ENCODE data around the gene FHOD3.
"Not testable (repeated sequence)": the region's sequence is repeated elsewhere in the genome, so short reads cannot be mapped to it uniquely, and the experiment has no call there.

The FHOD3 gene

DNA sequence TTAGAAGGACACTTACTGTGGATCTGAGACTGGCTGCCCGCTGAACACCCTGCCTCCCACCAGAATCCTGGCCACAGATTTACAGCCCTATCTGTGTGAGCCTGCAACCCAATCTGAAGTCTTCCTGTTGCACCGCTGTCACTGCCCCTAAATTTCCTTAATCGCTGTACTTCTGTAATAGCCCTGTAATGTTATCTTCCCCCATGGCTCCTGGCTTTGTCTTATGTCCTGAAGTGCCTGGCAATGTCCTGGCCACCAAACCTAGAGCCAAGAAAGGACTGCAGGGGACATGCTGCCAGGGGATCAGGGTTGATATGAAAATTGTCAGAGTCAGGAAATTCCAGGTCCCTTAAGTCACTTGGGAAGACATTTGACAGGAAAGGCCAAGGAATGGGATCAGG is 52.7 kb downstream of the FHOD3 start:
- no peak for DNase-seq (ENCODE audit: low read depth, low spot score)

DNA sequence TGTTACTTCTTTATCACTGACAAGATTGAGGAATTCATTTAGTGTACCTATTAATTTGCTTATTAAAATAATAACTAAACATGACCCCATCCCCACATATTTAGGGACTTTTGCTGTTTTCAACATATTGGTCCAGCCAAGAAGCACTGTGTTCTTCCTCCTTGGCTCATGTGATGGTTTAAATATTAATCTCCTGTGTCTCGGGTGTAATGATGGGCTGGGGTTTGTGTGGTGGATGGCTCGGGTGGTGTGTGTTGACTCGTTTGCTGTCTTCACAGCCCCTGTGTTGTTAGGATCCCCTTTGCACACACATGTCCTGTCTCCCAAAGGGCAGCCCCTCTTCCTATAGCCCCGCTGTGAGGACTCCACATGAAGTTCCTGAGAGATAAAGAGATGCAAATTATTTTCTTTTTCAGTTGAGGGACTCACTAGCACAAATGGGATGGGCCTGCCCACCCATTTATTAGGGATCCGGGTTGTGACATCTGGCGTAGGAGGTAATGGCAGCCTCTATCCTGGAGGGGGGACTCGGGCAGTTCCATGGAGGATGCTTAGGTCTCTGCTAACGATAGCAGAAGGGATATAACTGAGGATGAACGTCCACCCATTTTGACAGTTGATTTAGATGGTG is 53.4 kb downstream of the FHOD3 start:
- no peak for DNase-seq (ENCODE audit: low read depth, low spot score)

DNA sequence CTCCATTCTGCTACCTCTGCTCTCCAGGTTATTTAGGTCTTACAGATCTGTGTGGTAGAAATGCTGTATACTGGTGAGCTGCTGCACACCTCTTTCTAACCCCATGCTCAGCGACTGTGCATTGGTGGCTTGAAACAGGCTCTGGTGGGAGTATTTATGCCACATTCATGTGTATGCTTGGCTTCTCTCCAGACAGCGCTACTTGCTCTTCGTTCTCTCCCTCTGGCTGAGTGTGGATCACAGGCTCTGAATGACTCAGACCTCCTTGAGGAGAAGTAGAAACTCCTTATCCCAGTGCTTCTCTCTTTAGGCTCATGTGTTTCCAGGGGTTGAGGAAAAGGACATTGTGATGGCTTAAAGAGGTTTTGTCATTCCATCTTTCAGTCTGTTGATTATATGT is 54.9 kb downstream of the FHOD3 start:
- no peak for DNase-seq (ENCODE audit: low read depth, low spot score)

DNA sequence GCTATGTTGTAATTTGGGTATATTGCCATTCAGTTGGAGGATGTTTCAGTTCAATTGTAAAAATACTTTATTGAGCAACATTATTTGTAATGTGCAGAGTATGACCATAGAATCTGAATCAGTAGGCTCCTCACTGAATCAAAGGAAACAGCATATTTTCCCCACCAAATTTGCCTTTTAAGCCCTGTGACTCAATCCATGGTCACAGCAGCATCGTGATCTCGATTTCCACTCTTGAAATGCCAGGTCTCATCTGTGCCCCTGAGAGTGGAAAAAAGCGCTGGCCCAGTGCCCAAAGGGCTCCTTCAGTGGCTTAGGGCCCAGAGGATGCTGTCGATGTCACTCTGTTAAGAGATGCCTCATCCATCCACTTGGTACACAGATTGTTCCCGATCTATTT is 57.5 kb downstream of the FHOD3 start:
- no peak for DNase-seq (ENCODE audit: low read depth, low spot score)

DNA sequence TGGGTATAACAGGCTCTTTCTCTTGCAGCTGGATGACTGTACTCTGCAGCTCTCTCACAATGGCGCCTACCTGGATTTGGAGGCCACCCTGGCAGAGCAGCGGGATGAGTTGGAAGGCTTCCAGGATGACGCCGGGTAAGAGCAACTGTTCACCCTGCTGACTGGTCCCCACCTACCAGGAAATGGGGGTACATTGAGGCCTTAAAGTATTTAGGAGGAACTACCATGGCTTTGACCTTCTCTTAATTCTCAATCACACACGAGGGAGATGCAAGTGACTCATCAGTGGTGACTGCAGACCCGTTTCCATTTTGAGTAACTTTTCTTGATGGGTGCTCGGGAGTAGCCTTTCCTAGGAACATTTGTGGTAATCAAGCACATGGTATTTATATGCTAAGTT is 58.0 kb downstream of the FHOD3 start:
- no peak for DNase-seq (ENCODE audit: low read depth, low spot score)

DNA sequence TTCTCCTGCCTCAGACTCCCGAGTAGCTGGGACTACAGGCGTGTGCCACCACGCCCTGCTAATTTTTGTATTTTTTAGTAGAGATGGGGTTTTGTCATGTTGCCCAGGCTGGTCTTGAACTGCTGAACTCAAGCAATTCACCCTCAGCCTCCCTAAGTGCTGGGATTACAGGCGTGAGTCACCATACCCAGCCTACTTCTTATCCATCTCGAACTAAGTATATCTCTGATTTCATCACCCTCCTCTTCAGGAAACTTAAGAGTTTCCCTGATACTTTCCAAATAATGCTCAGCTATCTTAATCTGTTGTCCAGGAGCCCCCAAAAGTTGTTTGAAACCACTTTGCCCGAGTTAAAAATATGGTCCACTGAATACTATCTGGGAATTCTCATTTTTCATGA is 59.2 kb downstream of the FHOD3 start:
- not testable (repeated sequence) for DNase-seq (ENCODE audit: low read depth, low spot score)

DNA sequence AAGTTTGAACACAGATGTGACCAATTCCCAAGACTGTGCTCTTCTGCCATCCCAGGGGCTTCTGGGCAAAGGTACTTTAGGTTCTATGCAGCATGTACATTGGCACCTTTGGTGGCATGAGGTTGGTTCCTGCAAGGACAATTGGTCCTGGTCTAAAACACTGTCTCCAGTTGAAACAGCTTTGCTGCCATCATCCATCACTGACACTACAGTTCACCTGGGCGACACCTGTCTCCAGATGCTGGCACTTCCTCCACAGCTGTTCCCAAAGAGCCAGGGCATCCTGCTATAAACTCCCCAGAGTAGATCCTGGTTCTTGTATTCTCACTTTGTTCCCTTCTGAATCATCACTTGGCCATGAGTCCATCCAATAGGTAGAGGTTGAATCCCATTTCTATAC is 60.6 kb downstream of the FHOD3 start:
- no peak for DNase-seq (ENCODE audit: low read depth, low spot score)

DNA sequence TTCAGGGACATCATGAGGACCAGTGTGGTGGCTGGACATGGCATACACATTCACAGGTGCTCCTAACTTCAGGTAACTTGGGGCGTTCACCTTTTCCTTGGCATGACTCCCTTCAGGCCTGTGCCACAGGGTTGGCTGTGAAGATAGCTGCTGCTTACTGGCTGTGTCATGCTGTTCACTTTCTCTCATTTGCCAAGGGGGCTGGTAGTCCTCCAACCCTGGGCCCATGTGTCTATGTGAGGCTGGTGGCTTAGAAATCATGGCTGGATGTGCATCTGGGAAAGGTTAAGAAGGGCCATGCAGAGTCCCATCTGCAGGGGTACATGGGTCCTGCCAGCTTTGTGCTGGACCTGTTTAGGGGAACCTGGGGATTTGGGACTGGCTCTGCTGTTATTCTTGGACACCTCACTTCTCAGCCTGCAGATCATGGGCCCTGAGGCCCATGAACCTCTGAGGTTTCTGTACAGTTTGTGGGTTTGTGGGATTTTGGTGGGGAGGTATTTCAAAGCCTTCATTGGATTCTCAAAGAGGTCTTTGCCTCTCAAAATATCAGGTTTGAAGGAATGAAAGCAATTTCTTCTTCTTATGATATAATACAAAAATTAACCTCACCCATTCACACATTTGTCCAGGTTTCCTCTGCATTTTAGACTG is 62.9 kb downstream of the FHOD3 start:
- DNase-seq (ENCODE audit: low read depth, low spot score) = no peak

DNA sequence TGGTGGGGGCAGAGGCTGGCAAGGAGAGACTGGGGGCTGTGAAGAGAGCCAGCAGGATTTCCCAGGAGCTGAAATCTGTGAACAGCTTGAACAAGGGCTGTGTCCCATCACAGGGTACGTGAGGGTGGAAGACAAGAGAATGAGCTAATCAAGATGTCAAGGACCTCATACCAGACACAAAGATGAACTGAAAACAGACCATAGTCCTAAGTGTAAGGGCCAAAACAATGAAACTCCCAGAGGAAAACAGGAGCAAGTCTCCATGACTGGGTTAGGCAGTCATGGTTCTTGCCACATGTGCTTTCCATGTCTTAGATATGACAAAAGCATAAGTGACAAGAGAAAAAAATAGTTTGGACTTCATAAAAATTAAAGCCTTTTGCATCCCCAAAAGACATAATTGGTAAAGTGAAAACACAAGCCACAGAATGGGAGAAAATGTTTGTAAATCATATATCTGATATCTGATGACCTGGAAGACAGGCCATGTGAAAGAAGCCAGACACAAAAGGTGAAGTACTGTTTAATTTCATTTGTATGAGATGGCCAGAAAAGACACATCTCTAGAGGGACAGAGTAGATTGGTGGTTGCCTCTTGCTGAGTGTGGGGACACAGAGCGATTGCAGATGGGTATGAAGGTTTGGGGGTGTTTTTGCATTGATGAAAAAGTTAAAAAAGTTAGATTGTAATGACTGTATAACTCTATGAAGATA is 67.6 kb downstream of the FHOD3 start:
- DNase-seq (ENCODE audit: low read depth, low spot score) = no peak

DNA sequence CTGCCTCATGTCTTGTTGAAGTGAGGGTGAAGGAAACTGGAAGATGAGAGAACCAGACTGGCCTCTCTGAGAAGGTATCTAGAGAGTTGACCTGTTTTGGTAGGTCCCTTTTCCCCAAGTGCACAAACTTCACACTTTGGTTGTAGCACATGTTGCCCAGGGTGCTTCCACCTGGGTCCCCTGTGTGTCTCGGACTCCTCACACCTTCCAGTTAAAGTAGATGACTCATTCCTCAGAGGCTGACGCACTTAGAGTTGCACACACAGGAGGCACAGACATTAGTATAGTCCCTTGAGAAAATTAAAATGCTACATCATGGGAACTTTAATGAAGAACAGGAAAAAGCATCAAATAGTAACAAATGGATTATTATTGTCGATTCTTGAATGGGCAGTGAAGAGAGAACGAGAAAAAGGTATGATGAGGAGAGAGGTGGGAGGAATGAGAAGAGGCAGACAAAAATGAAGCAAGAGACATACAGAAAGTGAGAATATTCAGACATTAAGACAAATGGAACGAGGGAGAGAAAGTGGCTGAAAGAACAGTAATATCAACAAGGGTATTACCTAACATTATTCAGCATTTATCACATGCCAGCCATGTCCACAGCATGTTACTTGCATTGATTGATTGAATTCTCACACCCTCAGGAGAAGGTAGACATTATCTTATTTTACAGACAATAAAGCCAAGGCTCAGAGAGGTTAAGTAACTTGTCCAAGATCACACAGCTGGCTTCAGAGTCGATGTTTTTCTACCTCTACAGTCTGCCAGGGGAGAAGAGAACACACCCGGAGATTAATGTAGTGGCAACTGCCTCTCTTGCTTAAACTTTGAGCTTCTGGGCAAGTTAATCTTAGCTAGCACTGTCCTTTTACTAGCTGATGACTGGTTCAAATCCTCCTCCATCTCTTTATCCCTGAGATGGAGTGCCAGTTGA is 68.6 kb downstream of the FHOD3 start:
- no peak for DNase-seq (ENCODE audit: low read depth, low spot score)

DNA sequence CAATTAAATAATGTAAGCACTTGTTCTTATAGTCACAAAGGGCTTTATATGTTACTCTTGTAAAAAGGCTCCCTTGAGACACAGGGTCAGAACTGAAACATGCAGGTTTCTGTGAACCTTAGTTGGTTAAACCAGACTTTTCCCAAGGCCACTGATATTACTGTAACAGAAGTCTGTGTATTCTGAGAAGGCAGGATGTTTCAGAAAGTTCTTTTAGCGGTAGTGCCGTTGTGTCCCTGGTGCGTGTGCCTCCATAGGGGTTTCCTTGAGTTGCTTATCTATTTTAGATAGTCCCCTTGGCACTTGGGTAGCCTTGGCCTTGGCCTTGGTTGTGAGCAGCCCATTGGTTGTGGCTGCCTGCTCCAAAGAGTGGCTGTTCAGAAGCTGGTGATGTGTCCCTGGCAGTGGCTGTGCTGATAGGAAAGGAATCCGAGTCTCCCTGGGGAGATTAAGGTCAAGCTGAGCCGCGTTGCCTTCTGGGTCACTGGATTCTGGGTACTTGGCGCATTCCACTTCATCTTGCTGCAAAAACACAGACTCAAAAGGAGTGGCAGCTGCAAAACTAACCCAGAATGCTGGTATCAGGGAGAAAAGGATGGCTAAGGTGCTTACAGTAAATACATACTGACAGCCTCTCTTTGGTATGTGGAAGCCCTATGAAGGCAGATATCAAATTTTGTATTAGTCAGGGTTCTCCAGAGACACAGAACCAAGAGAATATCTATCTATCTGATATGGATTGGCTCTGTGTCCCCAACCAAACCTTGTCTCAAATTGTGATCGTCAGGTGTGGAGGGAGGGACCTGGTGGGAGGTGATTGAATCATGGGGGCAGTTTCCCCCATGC is 69.7 kb downstream of the FHOD3 start:
- DNase-seq (ENCODE audit: low read depth, low spot score) = no peak

DNA sequence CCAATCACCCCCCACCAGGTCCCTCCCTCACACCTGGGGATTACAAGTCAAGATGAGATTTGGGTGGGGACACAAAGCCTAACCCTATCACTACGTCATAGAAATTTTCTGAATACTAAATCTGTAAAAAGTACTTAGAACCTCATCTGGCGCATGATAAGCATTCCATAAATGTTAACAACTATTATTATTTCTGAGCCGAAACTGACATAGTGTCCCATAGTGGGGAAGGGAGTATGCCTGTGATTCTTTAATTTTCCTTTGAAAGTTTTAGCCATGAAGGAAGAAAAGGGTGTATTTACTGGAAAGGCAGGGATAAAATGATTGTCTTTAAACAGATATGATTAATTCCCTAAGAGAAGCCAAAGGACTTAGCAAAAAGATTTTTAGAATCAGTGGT is 71.4 kb downstream of the FHOD3 start:
- no peak for DNase-seq (ENCODE audit: low read depth, low spot score)

DNA sequence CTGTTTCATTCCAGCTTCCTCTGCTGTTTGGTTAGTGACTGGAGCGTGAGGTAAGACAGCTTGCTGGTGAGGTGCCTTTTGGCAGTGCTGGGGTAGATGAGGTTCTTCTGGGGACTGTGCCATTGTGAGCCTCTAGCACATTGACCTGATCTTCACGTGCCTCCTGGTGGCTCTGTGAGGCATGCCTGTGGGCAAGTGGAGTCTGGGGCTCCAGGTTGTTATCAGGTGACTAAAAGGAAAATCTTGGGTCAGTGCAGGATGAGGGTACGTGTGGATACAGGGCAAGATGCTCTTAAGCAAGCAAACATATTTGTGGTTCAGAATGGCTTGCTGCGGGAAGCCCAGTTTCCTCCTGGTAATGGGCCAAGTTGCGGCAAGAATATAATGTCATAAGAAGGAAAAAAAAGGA is 75.4 kb downstream of the FHOD3 start:
- no peak for DNase-seq (ENCODE audit: low read depth, low spot score)

DNA sequence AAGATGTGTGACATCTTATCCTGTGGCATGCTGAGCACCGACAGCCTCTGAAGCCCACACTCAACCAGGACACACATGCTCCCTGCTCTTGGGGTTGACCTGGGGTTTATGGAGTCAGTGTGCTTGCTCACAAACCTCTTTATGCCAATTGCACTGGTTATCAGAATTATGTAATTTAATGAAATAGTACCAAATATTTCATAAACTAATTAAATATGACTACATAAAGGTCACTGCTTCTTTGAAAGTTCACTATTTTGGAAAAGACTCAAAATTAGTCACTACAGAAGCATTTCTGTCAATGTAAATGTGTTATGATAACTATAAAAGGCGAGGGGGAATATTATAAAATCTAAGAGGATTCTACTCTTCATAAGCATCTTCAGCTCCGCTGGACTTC is 76.7 kb downstream of the FHOD3 start:
- DNase-seq (ENCODE audit: low read depth, low spot score) = no peak

DNA sequence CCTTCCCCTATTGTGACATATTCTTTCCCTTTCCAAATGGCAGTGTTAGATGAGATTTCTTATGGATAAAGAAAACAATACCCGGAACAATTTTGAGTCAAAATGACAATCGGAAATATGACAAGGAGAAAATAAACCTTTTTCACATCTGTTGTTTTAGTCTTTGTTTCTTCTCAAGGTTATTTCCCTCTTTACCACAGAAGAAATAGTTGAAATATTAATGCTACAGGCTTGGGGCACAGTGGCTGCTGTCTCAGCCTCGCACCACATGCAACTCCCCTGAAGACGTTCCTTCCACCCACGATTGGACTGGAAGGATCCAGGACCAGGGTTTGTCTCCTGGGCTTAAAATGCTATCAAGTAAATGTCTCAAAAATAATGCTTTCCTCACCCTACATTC is 77.6 kb downstream of the FHOD3 start:
- DNase-seq (ENCODE audit: low read depth, low spot score) = no peak

DNA sequence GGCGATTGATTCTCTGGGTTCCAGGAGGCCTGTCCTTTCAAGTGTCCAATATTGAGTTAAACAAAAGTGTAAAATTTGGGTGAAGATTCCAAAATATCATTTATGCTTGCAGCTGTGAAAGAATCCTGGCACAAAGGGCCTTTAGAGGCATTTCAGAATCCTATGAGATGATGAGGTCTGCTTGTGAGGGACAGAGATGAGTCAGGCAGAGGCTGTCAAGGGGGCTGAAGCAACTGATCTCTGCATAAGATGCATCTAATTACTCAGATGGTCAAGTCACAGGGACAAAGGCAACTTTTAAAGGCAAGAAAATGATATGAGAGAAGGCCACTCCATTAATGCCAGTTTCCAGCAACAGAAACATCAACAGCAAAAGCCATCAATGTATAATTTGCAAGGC is 78.8 kb downstream of the FHOD3 start:
- DNase-seq (ENCODE audit: low read depth, low spot score) = no peak

DNA sequence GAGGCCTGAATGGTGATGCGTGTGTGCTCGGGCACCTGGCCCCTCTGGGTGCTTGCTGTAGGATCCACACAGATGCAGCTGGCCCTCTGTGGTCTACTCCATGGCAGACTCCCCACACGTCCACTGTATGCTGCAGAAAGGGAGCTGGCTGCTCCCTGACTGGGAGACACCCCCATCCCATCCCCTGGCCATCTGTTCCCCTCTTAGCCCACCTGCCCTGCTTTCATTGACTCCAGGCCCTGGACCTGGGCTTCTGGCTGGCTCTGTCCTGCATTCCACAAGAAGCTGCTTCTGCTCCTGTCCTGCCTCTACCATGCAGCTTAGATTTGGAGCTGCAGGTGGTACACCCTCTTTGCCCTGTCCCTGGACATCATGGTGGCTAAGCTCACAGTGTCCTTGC is 80.1 kb downstream of the FHOD3 start:
- no peak for DNase-seq (ENCODE audit: low read depth, low spot score)

DNA sequence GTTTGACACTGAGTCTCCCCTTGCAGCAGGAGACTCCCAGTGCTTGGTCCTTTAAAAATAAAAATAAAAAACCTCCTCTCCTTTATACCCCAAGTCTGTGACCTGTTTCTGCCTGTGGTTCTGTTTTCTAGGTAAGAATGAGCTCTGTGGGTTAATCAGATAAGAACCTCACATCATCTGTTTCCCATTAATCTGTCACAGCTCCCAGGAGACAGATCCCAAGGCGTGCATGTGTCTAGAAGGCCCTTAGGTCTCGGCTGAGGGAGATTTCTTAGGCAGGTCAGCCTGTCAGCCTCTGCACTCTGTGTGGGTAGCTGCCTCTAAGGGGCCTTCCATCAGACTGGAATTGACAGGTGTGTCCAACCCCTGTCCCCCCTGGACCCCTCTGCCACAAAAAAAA is 80.7 kb downstream of the FHOD3 start:
- no peak for DNase-seq (ENCODE audit: low read depth, low spot score)

DNA sequence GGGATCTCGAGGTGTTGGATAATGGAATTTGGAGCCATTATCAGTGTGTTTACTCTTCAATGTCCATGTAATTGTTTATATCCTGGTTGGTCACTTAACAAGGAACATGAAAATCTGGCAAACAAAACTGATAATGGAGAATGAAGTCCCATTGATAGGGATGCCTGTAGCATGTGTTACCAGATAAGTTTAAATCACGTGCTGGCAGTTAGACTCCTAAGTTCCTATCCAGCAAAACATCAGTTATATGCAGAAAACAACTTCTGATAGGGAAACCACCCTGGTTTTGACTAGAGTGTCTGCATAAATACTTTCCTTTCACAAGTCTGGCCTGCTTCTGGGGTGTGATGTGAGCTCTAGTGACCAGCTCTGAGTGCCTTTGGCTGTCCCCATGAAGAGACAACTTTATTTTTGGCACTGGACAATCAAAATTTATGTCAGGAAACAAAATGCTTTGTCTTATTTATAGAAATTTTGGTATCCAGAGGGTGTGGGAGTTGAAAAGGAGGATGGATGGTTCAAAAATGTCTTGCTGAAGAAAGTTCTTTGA is 82.0 kb downstream of the FHOD3 start:
- no peak for DNase-seq (ENCODE audit: low read depth, low spot score)

DNA sequence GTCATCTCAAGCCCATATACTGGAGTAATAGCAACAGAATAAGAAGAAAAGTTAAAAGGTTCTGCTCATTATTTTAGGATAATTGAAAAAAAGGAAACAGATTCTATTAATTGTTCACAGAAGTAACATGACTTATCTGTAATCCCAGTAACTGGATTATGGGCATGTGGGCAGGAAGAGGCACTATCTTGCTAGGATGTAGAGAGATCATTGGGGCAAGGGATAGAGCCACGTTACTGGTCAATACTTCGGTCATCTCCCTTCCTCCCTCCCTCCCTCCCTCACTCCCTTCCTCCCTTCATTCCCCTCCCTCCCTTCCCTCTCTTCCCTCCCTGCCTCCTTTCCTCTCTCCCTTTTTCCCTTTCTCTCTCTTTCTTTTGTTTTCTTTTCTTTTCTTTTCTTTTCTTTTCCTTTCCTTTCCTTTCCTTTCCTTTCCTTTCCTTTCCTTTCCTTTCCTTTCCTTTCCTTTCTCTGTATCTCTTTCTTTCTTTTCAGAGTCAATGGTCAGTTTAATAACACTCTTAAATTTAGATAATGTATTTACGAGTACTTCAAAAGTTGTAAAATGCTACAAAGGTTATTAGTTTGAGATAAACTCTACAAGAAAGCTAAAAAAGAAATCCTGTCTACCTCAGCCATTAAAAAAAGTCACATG is 82.8 kb downstream of the FHOD3 start:
- DNase-seq (ENCODE audit: low read depth, low spot score) = no peak
